Smooth muscle cell (in vitro differentiated cells): ENCODE results near the gene TMEM130. TPM values are rescaled to one million over a fixed set of nuclear protein-coding genes. Genes with fewer than 3 reads are reported as not detected.

Source experiments
- DNase-seq: peaks from one replicate; lab custom pipeline; 2025; ENCODE audit not compliant: unreplicated experiment; lab: John Stamatoyannopoulos, UW
- H2AFZ ChIP-seq: fragments of 200-600 bp; sonication (generic); 2 replicates; pipeline ENCODE4 v1.6.0; 2016; ENCODE audit warnings: antibody characterized with exemption, low read depth, mild to moderate bottlenecking
- H3F3A ChIP-seq: fragments of 200-600 bp; sonication (generic); 2 replicates; pipeline ENCODE4 v1.6.0; 2017; ENCODE audit warnings: antibody characterized with exemption, low read depth
- H3K27ac ChIP-seq: fragments of 200-600 bp; sonication (generic); 2 replicates; pipeline ENCODE4 v1.5.1; 2016; ENCODE audit warnings: low read depth, mild to moderate bottlenecking
- H3K27me3 ChIP-seq: fragments of 200-600 bp; sonication (generic); 2 replicates; pipeline ENCODE4 v1.6.1; 2016; ENCODE audit warnings: low read depth, mild to moderate bottlenecking
- H3K36me3 ChIP-seq: fragments of 200-600 bp; sonication (generic); 2 replicates; pipeline ENCODE4 v1.5.1; 2016; ENCODE audit warnings: low read depth
- H3K4me1 ChIP-seq: fragments of 200-600 bp; sonication (generic); 2 replicates; pipeline ENCODE4 v1.5.1; 2016; ENCODE audit warnings: low read depth
- H3K4me2 ChIP-seq: fragments of 200-600 bp; sonication (generic); 2 replicates; pipeline ENCODE4 v1.6.0; 2016; ENCODE audit warnings: mild to moderate bottlenecking
- H3K4me3 ChIP-seq: fragments of 200-600 bp; sonication (generic); 2 replicates; pipeline ENCODE4 v1.5.1; 2016; ENCODE audit warnings: mild to moderate bottlenecking
- H3K79me2 ChIP-seq: fragments of 200-600 bp; sonication (generic); 2 replicates; pipeline ENCODE4 v1.6.0; 2016; ENCODE audit warnings: low read depth, mild to moderate bottlenecking
- H3K9ac ChIP-seq: fragments of 200-600 bp; sonication (generic); 2 replicates; pipeline ENCODE4 v1.6.0; 2016; ENCODE audit warnings: low read depth
- H3K9me3 ChIP-seq: fragments of 200-600 bp; sonication (generic); replicated peaks from 2 replicates; pipeline ENCODE4 v1.5.1; 2016; ENCODE audit warnings: low read depth
- H4K20me1 ChIP-seq: fragments of 200-600 bp; sonication (generic); 2 replicates; pipeline ENCODE4 v1.6.0; 2016; ENCODE audit warnings: low read depth
- CTCF ChIP-seq: fragments of 200-600 bp; sonication (generic); IDR thresholded peaks from 2 replicates; pipeline ENCODE4 v1.5.1; 2017; ENCODE audit warnings: borderline replicate concordance, mild to moderate bottlenecking, antibody characterized with exemption; ENCODE audit not compliant: insufficient read depth, poor library complexity, severe bottlenecking
- WGBS: methylation state at CpG from one replicate; pipeline ENCODE4 v1.1.7; 2016; ENCODE audit warnings: low lambda C conversion rate; 5-methylcytosine and 5-hydroxymethylcytosine counted together
- polyA plus RNA-seq: library from polyadenylated mRNA; unstranded; fragments of >200 nt; fragmentation: Nextera tagmentation; extraction: Ambion mirVana; gene quantifications from 2 replicates; pipeline ENCODE4 v1.2.1, GENCODE V29; 2016
- total RNA-seq: library from RNA; depleted of rRNA; stranded (reverse); fragments of >200 nt; gene quantifications from 2 replicates; pipeline ENCODE4 v1.2.3, GENCODE V29; 2014

The TMEM130 gene
- total and polyA plus RNA-seq, 2 experiments from 2014 or later, result 0.22 to 0.83 TPM

- no peak for TF ChIP-seq CTCF
- H3K4me2 ChIP-seq, result no peak overlapping the region
- H3K79me2 ChIP-seq, result no peaks in the 10 kb centered on the region
- H4K20me1 ChIP-seq, result no peaks in the 10 kb centered on the region
- no peak overlapping the region for H3K27ac ChIP-seq
- H3K9ac ChIP-seq, result no peak overlapping the region
- no peaks in the 10 kb centered on the region for H3K9me3 ChIP-seq
- peaks cover 33% of the 10 kb centered on the region for H3K27me3 ChIP-seq
- no peak overlapping the region for H3K4me3 ChIP-seq
- H2AFZ ChIP-seq, result no peak overlapping the region
- no peaks in the 10 kb centered on the region for H3K36me3 ChIP-seq
- peaks cover 6% of the 10 kb centered on the region for H3K4me1 ChIP-seq
- no peaks in the 10 kb centered on the region for H3F3A ChIP-seq
- WGBS, result 66% methylated on average over 7 of the region's 7 CpGs
- no peak for DNase-seq
Measured at GRCh38 chr7:98872328-98872924, 2.6 kb upstream of the TMEM130 start.

GRCh38 chr7:98870807-98871491 is 1.1 kb upstream of the TMEM130 start:
- H3K27ac ChIP-seq, result no peak overlapping the region
- H3K9me3 ChIP-seq, result no peaks in the 10 kb centered on the region
- H3K9ac ChIP-seq, result no peak overlapping the region
- WGBS, result 84% methylated on average over 17 of the region's 17 CpGs
- H4K20me1 ChIP-seq, result no peaks in the 10 kb centered on the region
- DNase-seq, result no peak
- H3K4me3 ChIP-seq, result no peak overlapping the region
- no peak overlapping the region for H3K4me2 ChIP-seq
- H3K79me2 ChIP-seq, result no peaks in the 10 kb centered on the region
- H3K36me3 ChIP-seq, result no peaks in the 10 kb centered on the region
- H3F3A ChIP-seq, result no peaks in the 10 kb centered on the region
- TF ChIP-seq CTCF, result no peak
- H3K27me3 ChIP-seq, result peaks cover 33% of the 10 kb centered on the region
- H3K4me1 ChIP-seq, result peaks cover 6% of the 10 kb centered on the region
- no peak overlapping the region for H2AFZ ChIP-seq

- H4K20me1 ChIP-seq, result no peaks in the 10 kb centered on the region
- H3K4me1 ChIP-seq, result peaks cover 6% of the 10 kb centered on the region
- no peak overlapping the region for H3K27ac ChIP-seq
- no peaks in the 10 kb centered on the region for H3F3A ChIP-seq
- peak; percentile 8 for DNase-seq
- peaks cover 33% of the 10 kb centered on the region for H3K27me3 ChIP-seq
- 4% methylated on average over 25 of the region's 35 CpGs for WGBS
- H3K36me3 ChIP-seq, result no peaks in the 10 kb centered on the region
- H3K9me3 ChIP-seq, result no peaks in the 10 kb centered on the region
- TF ChIP-seq CTCF, result no peak
- H3K4me2 ChIP-seq, result peak overlapping the region; percentile 86
- H2AFZ ChIP-seq, result no peak overlapping the region
- no peaks in the 10 kb centered on the region for H3K79me2 ChIP-seq
- no peak overlapping the region for H3K9ac ChIP-seq
- peak overlapping the region; percentile 51 for H3K4me3 ChIP-seq
Measured at GRCh38 chr7:98870121-98870651, 372 bp upstream of the TMEM130 start.
